Activated B cell treated with CpG ODN at 0.5 μM for 24 hours (primary cell): ENCODE measurements around the gene GP5. TPM values are rescaled to one million over a fixed set of nuclear protein-coding genes. Genes with fewer than 3 reads are reported as not detected.

Experiments
- ATAC-seq: fragments of 200-7000 bp; cut with Tn5 transposase; one replicate; pipeline ENCODE4 v1.10.0; 2021; ENCODE audit warnings: low read depth, mild to moderate bottlenecking, moderate library complexity
- CTCF ChIA-PET: fragments of 350-600 bp; sonication (Branson Sonifier 250); formaldehyde crosslinking; loops from one replicate; lab custom pipeline; 2021; ENCODE audit warnings: antibody characterized with exemption; lab: Charles Lee
- POLR2A ChIA-PET: fragments of 350-600 bp; sonication (Branson Sonifier 250); formaldehyde crosslinking; loops from one replicate; lab custom pipeline; 2021; ENCODE audit warnings: antibody characterized with exemption; lab: Charles Lee
- DNase-seq: peaks from one replicate; pipeline ENCODE4 v3.0.0; 2022
- H3K27ac Mint-ChIP-seq: one replicate; pipeline ENCODE4 v1.8.0; 2020; ENCODE audit warnings: mixed read lengths
- H3K27me3 Mint-ChIP-seq: one replicate; pipeline ENCODE4 v1.8.0; 2021; ENCODE audit warnings: mixed read lengths
- H3K36me3 Mint-ChIP-seq: one replicate; pipeline ENCODE4 v1.8.0; 2021; ENCODE audit warnings: low read depth, mixed read lengths
- H3K4me1 Mint-ChIP-seq: one replicate; pipeline ENCODE4 v1.8.0; 2021; ENCODE audit warnings: mixed read lengths
- H3K4me3 Mint-ChIP-seq: one replicate; pipeline ENCODE4 v1.8.0; 2020; ENCODE audit warnings: mild to moderate bottlenecking, mixed read lengths
- H3K9me3 Mint-ChIP-seq: one replicate; pipeline ENCODE4 v1.8.0; 2020; ENCODE audit warnings: mixed read lengths
- intact Hi-C: fragments of 100-400 bp; cut with micrococcal nuclease; formaldehyde crosslinking; loops from one replicate; pipeline ENCODE4 v1.15.1; 2024
- total RNA-seq: library from RNA; stranded (reverse); gene quantifications from 2 replicates; pipeline ENCODE4 v1.2.3, GENCODE V29; 2022
- TF ChIP-seq, protein P1 (sequence below): fragments of 200-600 bp; IDR thresholded peaks from one replicate; pipeline ENCODE4 v1.8.0; 2022; ENCODE audit warnings: antibody characterized with exemption, mild to moderate bottlenecking

GP5 gene
- total RNA-seq, 1 donor from 2014 or later, result 0.18 TPM

DNA sequence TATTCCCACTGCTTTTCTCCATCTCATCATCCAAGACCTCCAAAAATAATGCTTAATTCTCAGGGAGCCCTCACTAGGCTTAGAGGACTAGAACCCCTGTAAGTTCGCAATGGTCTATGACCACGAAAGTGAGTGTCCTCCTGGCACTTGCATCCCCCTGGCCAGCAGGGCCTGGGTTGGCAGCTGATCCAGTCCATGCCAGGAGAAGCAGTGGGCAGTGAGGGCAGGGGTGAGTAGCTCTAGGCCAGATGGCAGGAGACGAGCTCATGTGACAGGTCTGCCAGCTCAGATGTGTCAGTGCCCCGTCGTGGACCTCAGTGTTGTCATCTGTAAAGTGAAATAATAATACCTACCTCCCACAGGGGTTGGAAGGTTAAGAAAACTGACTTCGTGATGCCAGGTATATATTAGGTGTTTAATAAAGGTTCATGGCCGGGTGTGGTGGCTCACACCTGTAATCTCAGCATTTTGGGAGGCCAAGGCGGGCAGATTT is 11.1 kb downstream of the GP5 start:
- CTCF ChIA-PET, result no interaction called here
- POLR2A ChIA-PET, result no interaction called here
- H3K9me3 Mint-ChIP-seq, result peaks cover 9% of the 10 kb centered on the region
- TF ChIP-seq, protein P1, sequence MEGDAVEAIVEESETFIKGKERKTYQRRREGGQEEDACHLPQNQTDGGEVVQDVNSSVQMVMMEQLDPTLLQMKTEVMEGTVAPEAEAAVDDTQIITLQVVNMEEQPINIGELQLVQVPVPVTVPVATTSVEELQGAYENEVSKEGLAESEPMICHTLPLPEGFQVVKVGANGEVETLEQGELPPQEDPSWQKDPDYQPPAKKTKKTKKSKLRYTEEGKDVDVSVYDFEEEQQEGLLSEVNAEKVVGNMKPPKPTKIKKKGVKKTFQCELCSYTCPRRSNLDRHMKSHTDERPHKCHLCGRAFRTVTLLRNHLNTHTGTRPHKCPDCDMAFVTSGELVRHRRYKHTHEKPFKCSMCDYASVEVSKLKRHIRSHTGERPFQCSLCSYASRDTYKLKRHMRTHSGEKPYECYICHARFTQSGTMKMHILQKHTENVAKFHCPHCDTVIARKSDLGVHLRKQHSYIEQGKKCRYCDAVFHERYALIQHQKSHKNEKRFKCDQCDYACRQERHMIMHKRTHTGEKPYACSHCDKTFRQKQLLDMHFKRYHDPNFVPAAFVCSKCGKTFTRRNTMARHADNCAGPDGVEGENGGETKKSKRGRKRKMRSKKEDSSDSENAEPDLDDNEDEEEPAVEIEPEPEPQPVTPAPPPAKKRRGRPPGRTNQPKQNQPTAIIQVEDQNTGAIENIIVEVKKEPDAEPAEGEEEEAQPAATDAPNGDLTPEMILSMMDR, result no peak
- ATAC-seq (no peak), DNase-seq (no peak)
- intact Hi-C loops, result no loop called here
- H3K4me3 Mint-ChIP-seq, result no peak overlapping the region
- peaks cover 14% of the 10 kb centered on the region for H3K27me3 Mint-ChIP-seq
- H3K36me3 Mint-ChIP-seq, result no peaks in the 10 kb centered on the region
- no peak overlapping the region for H3K27ac Mint-ChIP-seq
- no peaks in the 10 kb centered on the region for H3K4me1 Mint-ChIP-seq

GRCh38 chr3:194387276-194387675 is 11.8 kb downstream of the GP5 start:
- peaks cover 9% of the 10 kb centered on the region for H3K9me3 Mint-ChIP-seq
- TF ChIP-seq, protein P1, result no peak
- no peaks in the 10 kb centered on the region for H3K4me1 Mint-ChIP-seq
- ATAC-seq (no peak), DNase-seq (no peak)
- H3K4me3 Mint-ChIP-seq, result no peak overlapping the region
- H3K27ac Mint-ChIP-seq, result no peak overlapping the region
- POLR2A ChIA-PET, result interaction anchor here (0.5 kb wide), 1 partner anchor 119 kb away, joined by 3 read pairs; no protein-coding TSS in a partner anchor
- CTCF ChIA-PET, result no interaction called here
- intact Hi-C loops, result no loop called here
- no peaks in the 10 kb centered on the region for H3K36me3 Mint-ChIP-seq
- peaks cover 16% of the 10 kb centered on the region for H3K27me3 Mint-ChIP-seq

- no peaks in the 10 kb centered on the region for H3K36me3 Mint-ChIP-seq
- ChIA-PET CTCF (no interaction called here), POLR2A (interaction anchor here (0.5 kb wide), 1 partner anchor 261 kb away, joined by 4 read pairs; no protein-coding TSS in a partner anchor)
- H3K27ac Mint-ChIP-seq, result no peak overlapping the region
- H3K4me3 Mint-ChIP-seq, result no peak overlapping the region
- ATAC-seq, result no peak
- H3K4me1 Mint-ChIP-seq, result no peaks in the 10 kb centered on the region
- peaks cover 9% of the 10 kb centered on the region for H3K9me3 Mint-ChIP-seq
- intact Hi-C loops, result no loop called here
- DNase-seq, result no peak
- H3K27me3 Mint-ChIP-seq, result peaks cover 16% of the 10 kb centered on the region
- TF ChIP-seq, protein P1, result no peak
These were observed 12.4 kb downstream of the GP5 start for GRCh38 chr3:194386648-194387047.

DNA sequence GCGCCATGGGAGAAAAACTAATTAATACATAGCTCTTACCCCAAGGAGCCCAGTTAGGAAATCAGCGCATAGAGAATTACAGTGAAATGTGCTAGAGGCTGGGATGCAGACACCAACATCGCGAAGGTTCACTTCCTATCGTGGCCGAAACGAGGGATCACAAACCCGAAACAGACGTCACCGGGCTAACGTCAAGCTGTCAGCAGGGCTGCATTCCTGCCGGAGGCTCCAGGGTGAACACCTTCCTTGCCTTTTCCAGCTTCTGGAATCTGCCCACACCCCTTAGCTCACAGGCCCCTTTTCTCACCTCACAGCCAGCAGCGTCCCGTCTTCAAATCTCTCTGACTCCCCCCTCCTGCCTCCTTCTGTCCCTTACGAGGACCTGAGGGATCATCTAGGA is 13.0 kb downstream of the GP5 start:
- ChIA-PET CTCF (no interaction called here), POLR2A (interaction anchor here (0.5 kb wide), 1 partner anchor 262 kb away, joined by 4 read pairs; no protein-coding TSS in a partner anchor)
- TF ChIP-seq, protein P1, result no peak
- intact Hi-C loops, result no loop called here
- ATAC-seq, result no peak
- peaks cover 6% of the 10 kb centered on the region for H3K9me3 Mint-ChIP-seq
- no peaks in the 10 kb centered on the region for H3K4me1 Mint-ChIP-seq
- no peak for DNase-seq
- H3K27me3 Mint-ChIP-seq, result peaks cover 13% of the 10 kb centered on the region
- no peak overlapping the region for H3K4me3 Mint-ChIP-seq
- no peak overlapping the region for H3K27ac Mint-ChIP-seq
- H3K36me3 Mint-ChIP-seq, result no peaks in the 10 kb centered on the region

DNA sequence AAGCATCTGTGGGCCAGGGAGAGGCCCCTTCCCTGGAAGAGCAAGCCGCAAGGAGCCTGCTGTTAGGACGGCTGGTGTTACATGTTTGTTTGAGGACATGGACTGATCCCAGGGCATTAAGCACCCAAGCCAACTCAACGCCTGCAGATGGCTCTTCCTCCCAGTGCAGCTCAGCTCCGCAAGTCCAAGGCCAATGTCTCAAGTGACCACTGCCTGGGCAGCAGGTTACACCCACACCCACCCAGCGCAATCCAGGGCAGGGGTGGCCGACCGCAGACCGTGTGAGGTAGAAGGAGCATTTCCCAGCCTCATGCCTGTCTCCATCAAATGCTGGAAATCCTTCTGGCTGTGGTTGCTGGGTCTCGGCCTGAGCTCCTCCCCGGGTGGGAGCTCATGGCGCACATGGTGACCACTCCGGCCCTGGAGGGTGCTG is 14.5 kb downstream of the GP5 start:
- TF ChIP-seq, protein P1, result no peak
- DNase-seq (no peak), ATAC-seq (no peak)
- ChIA-PET POLR2A (no interaction called here), CTCF (no interaction called here)
- H3K4me3 Mint-ChIP-seq, result no peak overlapping the region
- no peaks in the 10 kb centered on the region for H3K4me1 Mint-ChIP-seq
- H3K36me3 Mint-ChIP-seq, result no peaks in the 10 kb centered on the region
- peaks cover 20% of the 10 kb centered on the region for H3K27me3 Mint-ChIP-seq
- intact Hi-C loops, result no loop called here
- no peaks in the 10 kb centered on the region for H3K9me3 Mint-ChIP-seq
- no peak overlapping the region for H3K27ac Mint-ChIP-seq
